AG10803 (cell line): ENCODE measurements around the gene HDAC9.
A peak's percentile ranks its signal among the peaks of the same experiment; 100 is the strongest.

Experiments
- DNase-seq: peaks from one replicate; pipeline ENCODE4 v3.0.0; 2010; ENCODE audit warnings: low read depth
- H3K4me3 ChIP-seq: 2 replicates; pipeline ENCODE4 v1.5.1; 2011; ENCODE audit warnings: mild to moderate bottlenecking, low read length, control low read depth
- TF ChIP-seq, protein P1 (sequence below): conservative IDR thresholded peaks from 2 replicates; pipeline ENCODE4 v1.5.1; 2011; ENCODE audit warnings: mild to moderate bottlenecking, low read length, control low read depth, inconsistent platforms

Gene HDAC9

DNA sequence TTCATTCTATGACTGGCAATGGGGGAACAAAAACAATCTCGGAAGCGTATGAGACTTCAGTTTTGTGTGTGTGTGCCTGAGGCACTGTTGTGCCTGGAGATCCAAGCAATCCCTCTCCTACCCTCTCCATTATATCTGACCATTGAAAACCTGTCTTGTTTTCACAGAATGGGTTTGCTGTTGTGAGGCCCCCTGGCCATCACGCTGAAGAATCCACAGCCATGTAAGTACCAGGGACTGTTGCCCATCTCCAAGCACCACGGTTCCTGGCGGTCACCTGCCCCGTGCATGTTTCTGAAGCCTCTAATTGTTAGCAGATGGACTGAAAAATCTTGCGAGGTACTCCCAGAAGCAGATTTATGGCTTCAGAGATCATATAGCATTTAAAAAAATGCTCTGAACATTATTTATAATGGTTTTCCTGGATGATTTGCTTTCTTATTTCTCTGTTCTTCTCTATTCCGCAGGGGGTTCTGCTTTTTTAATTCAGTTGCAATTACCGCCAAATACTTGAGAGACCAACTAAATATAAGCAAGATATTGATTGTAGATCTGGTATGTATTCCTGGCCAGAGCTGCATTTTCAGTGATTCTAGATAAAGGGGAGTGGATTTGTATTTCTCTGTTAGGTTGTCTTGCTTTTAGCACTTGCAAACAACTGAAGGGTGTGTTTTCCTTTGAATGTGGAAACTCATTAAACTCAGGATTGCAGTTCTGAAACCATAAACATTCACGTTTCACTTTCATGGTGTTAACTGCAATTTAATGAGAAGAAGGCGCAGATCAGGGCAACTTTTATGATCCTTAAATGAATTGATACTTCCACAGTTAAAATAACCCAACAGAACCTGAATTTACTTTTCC lies 333.7 kb downstream of the HDAC9 start:
- TF ChIP-seq, protein P1, sequence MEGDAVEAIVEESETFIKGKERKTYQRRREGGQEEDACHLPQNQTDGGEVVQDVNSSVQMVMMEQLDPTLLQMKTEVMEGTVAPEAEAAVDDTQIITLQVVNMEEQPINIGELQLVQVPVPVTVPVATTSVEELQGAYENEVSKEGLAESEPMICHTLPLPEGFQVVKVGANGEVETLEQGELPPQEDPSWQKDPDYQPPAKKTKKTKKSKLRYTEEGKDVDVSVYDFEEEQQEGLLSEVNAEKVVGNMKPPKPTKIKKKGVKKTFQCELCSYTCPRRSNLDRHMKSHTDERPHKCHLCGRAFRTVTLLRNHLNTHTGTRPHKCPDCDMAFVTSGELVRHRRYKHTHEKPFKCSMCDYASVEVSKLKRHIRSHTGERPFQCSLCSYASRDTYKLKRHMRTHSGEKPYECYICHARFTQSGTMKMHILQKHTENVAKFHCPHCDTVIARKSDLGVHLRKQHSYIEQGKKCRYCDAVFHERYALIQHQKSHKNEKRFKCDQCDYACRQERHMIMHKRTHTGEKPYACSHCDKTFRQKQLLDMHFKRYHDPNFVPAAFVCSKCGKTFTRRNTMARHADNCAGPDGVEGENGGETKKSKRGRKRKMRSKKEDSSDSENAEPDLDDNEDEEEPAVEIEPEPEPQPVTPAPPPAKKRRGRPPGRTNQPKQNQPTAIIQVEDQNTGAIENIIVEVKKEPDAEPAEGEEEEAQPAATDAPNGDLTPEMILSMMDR: no peak
- H3K4me3 ChIP-seq: no peak overlapping the region; the same call in 1 of the 2 replicates
- peak; percentile 24 for DNase-seq

DNA sequence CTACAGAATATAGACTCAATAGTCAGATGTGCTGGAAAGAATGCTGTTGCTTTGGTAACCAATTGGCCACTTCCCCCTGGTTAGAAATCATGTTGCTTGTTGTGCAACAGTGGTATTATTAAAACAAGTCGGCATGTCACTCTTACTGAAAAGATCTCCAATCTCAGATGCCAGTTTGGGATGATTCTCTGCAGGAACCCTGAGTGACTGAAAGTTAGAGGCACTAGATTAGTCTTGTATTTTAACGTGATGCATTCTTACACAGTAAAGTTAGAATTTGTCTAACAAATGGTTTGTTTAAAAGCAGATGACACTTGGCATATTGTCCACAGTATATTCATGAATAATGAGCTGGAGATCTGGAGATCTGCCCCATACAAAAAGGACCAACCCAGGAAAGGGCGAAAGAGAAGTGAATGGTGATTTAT lies 334.3 kb downstream of the HDAC9 start:
- TF ChIP-seq, protein P1: no peak
- peak; percentile 81 for DNase-seq
- H3K4me3 ChIP-seq: no peak overlapping the region

DNA sequence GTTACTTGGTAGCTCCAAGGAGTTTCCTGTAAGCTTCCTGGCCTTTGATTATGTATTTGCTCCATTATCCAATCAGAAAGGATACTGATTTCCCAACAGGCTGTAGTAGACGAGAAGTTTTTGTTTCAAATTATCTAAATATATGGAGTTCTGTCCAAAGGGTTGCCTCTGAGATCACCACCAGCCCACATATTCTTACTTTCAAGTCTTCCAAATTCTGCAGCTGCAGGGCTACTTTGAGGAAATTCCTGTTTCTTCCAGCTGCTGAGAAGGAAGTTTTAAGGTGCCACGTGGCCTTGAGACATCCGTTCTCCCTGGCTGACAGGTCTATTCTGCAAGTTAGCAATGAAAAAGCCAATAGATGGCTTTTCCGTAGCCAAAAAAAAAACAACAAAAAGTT lies 335.9 kb downstream of the HDAC9 start:
- TF ChIP-seq, protein P1: no peak
- DNase-seq: peak; percentile 42
- H3K4me3 ChIP-seq: no peak overlapping the region

DNA sequence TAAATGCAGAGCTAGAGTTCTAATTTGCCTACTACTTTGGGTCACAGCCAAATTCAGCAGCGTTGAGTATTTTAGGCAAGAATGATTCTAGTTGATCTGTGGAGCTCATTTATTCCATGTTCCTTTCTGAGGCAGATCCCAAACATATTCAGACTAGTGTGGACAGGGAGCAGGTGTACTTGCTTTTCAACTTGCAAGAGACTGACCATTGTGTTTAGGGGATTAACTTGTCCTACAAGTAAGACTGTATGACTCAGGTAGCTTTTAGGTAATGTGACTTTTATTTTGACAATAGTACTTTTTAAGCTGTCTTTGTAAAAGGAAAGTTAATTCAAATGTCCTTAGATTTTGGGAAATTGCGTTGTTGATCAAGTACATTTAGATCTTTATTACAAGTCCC lies 336.4 kb downstream of the HDAC9 start:
- TF ChIP-seq, protein P1: no peak
- DNase-seq: no peak

DNA sequence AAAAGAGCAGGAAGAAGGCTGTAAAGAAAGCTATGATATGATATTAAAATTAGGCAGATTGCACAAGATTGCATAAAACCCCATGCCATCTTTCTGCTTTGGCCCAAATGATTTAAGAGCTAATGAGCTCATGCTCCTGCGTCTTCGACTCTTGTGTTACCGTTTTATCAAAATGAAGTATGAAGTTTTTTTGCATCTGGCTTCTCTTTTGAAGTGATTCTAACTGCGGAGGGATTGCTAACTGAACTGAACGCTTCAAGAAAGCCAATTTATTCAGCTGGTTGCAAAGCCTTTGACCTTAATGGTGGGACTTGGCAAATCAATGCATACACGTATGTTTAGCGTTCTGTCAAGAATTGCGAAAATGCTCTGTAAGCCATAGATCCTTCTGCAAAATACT lies 339.0 kb downstream of the HDAC9 start:
- DNase-seq: peak; percentile 45
- H3K4me3 ChIP-seq: no peak overlapping the region
- TF ChIP-seq, protein P1: no peak

More for the DNA sequence above, 336.4 kb downstream of the HDAC9 start:
- no peak overlapping the region for H3K4me3 ChIP-seq

DNA sequence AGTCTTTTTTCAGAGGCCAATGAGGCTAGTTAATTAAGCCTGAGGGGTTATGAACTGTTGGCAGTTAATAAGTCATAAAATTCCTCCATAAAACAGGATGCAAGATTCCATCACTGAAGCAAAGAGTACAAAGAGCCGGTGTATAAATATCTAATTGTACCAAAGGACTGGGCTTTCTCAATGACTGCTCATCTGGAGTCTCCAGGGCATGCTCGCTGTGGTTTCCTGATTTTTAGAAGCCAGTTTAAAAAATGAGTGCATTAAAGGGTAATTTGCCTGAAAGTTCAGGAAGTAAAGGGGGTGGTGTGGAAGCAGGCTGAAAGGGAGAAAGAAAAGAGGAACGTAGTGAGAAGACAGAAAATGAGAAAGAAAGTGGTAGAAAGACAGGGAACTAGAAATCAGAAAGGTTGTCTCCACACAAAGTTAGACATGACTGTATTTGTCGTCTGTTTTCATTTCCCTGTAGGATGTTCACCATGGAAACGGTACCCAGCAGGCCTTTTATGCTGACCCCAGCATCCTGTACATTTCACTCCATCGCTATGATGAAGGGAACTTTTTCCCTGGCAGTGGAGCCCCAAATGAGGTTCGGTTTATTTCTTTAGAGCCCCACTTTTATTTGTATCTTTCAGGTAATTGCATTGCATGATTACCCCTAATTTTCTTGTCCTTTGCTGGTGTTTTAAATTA lies 339.6 kb downstream of the HDAC9 start:
- H3K4me3 ChIP-seq: no peak overlapping the region
- no peak for DNase-seq
- TF ChIP-seq, protein P1: no peak
